ENCODE measurements around the gene DCD.
"Not testable (repeated sequence)": the region's sequence is repeated elsewhere in the genome, so short reads cannot be mapped to it uniquely, and the experiment has no call there.

DCD gene, protein sequence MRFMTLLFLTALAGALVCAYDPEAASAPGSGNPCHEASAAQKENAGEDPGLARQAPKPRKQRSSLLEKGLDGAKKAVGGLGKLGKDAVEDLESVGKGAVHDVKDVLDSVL

DNA sequence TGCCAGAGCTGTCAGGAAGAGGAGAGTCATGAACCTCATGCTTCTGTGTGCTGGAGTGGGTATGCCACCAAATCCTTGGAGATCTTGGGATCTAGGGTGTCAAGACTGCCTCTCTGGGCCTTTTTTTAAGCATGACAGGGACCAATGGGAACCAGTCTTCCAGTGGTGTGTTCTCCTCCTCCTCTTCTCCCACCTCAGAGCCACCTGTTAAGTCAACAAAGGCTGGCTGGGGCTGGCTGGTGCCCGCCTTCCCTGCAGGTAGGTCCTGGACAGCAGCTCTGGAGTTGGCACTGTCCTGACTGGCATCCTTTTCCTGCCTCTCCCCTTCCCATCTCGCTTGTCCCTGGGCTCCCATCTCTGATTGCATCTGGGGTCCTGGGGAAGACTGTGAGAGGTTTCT, at the start of gene DCD:
TSS of gene DCD (minus strand) at position 101 of the 400 bp plus-strand sequence. CDS start at position 39, 62 bp downstream.
- DNase-seq (ENCODE audit: low spot score), result no peak

GRCh38 chr12:54697851-54698250, 49.7 kb upstream of the DCD start:
- no peak for DNase-seq (ENCODE audit: low spot score)

DNA sequence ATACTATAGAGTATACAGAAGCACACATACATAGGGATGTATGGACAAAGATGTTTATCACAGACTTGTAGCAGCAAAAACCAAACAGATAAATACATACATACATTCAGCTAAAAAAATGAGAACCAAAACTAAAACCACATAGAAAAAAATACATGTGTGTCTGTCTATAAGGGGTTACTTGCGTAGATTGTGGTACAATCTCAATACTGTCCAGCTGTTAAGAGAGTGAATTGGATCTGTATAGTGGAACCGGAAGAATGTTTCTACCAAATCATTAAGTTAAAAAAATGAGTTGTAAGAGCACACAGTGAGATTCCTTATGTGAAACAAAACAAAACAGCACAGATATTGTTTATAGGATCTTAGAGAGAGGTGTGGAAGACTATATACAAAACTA, 44.2 kb upstream of the DCD start:
- no peak for DNase-seq (ENCODE audit: low spot score)

DNA sequence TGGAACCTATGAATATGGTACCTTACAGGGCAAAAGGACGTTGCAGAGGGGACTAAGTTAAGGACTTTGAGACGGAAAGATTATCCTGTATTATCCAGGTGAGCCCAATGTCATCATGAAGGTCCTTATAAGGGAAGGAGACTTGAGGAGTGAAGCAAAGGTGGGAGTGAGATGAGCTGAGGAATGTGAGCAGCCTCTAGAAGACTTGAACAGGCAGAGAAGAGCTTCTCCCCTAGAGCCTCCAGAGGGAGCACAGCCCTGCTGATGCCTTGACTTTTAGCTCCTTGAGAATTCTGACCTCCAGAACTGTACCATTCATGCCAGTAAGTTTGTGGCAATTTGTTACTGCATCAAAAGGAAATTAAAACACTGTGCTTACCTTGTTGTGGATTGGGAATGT, 41.8 kb upstream of the DCD start:
- DNase-seq (ENCODE audit: low spot score), result no peak

- DNase-seq (ENCODE audit: low spot score), result no peak
Measured at GRCh38 chr12:54689034-54689372, 40.8 kb upstream of the DCD start.

GRCh38 chr12:54688309-54689033, 40.3 kb upstream of the DCD start:
- no peak for DNase-seq (ENCODE audit: low spot score)

DNA sequence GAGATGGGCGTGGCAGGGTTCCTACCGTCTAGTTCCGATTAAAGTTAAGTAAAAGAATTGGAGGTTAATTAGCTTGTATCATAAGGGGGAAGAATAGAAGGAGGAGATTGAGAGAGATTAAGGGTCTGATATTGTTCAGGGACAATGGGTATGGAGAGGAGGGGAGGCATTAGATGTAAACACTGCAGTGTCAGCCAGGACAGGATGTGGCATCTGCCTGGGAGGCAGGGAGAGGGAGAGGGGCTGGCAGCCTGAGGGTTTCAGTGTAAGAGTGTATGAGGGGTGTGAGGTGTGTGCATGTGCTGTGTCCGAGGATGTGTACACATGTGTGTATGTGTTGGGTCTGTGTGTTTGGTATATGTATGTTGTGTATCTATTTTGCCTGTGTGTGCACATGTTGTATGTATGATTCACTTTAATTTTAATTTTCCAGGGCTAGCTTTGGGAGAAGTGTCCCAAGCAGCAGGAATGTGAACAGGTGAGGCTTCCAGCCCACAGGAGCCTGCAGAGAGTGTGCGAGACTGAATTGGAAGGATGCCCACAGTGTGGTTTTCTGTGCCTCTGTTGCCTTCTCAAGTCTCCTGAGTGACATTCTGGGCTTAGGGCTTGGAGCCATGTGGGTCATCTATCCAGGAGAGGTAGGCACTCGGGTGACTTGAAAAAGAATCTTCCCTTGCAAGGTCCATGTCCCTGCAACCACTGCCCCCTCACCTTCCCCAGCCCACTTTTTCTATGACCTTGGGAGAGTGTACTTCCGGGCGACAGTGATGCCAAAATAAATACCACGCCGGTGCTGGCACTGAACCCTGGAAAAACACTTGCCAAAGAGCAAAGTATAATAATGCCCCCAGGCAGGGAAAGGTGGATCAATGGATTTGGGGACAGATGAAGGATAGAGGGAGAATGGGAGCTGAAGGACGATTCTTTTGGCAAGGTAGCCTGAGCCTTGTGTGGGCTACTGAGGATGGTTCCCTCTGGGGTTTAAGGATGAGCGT, 36.8 kb upstream of the DCD start:
- DNase-seq (ENCODE audit: low spot score), result no peak

GRCh38 chr12:54683398-54683797, 35.2 kb upstream of the DCD start:
- no peak for DNase-seq (ENCODE audit: low spot score)

DNA sequence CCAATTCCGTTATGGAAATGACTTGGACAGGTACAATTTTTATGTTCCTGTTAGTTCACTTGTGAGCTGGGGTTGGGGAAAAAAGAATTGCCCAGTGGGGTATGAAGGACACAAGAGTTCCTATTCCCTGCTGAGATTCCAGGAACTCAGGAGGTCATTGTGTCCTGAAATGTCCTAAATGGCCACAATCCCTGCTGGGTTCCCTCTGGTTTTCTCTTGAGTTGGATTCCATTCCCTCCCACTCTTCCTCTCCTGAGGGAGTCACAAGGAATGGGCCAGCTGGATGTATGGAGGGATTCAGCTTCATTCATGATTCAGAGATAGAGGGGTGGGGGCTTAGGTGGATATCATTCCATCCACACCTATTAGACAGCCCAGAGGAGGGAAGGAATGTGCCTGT, 34.5 kb upstream of the DCD start:
- DNase-seq (ENCODE audit: low spot score), result no peak

GRCh38 chr12:54680374-54680773, 32.2 kb upstream of the DCD start:
- DNase-seq (ENCODE audit: low spot score), result peak; percentile 34

DNA sequence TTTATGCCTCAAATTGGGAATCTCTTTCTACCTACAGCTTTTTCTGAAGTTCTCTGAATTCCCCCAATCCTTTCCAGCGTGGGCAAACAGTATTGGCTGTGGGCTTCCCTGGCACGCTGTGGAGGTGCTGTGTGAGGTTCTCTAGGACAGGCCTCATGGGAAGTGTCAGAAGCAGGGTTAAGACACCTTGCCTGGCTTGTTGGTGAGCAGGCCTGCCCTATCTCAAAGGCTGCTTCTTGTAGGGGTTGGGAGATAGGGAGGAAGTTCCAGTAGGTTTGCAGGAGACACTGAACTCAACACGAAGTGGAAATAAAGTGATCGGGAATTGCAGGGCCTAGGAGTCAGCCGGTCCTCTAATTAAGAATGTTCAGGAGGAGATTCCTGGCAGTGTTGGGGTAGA, 30.0 kb upstream of the DCD start:
- no peak for DNase-seq (ENCODE audit: low spot score)

DNA sequence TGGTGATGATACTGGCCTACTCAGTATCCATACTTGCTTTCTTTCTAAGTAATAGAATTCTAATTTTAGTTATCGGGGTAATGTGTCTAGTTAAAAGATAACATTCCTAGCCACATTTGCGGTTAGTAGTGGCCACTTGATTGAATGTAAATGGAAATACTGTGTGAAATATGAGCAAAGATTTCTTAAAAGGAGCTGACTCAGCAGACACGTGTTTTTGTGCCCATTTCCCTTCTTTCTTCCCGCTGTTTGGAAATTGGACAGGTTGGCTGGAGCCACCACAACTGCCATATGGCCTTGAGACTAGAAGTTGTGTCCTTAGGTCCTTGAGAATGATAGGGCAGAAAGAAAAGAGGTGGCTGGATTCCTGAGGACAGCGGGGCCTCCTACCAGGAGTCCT, 19.8 kb upstream of the DCD start:
- no peak for DNase-seq (ENCODE audit: low spot score)

DNA sequence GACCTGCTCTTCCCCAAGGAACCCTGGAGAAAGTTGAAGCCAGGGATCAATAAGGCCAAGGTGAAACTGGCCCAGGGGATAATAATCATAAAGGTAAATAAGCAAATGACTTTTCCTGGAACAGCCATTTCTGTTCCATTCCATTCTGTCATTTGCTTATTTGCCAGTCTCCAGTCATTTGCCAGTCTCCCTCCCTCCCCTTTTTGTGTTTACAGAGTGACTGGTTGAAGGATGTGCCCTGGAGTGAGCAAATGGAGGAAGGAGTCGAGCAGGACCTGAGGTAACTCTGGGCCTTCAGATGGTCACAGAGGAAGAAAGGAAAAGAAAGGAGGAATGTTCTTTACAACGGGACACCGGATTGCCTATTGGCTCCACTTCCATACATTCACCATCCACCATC, 17.8 kb upstream of the DCD start:
- no peak for DNase-seq (ENCODE audit: low spot score)

- not testable (repeated sequence) for DNase-seq (ENCODE audit: low spot score)
Measured at GRCh38 chr12:54665022-54665635, 17.0 kb upstream of the DCD start.

DNA sequence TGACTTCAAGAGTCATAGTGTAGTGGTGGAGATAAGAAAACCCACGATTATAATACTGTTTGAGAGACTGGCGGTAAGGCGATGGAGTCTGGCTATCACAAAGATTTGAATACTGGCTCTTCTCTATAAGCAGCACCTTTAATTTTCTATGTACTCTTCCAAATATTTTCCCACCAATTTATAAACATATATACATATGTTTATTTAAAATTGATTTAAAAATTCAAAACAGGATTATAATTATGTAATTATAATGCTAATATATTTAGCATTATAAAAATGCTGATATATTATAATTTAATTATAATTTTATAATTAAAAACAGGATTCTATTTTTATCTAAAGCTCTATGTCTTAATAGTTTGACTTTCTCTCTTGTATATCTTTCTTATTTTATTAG, 15.4 kb upstream of the DCD start:
- DNase-seq (ENCODE audit: low spot score), result no peak

DNA sequence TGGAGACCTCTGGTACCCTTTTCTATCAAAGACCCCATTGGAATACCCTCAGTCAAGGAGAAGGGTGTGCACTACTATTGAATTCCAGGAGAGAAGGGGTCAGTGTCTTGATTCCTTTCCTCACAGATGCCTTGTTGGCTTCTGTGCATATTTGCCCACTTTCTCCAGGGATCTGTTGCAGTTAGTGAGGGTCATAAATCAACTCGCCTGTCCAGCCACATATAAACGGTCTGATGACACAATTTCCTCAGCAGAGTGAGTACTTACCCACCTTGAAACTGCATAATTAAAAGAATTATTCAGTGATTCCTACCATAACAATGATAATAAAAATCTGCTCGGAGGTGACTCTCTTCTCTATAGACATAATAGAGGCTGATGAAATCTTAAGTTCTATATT, 13.9 kb upstream of the DCD start:
- DNase-seq (ENCODE audit: low spot score), result no peak

DNA sequence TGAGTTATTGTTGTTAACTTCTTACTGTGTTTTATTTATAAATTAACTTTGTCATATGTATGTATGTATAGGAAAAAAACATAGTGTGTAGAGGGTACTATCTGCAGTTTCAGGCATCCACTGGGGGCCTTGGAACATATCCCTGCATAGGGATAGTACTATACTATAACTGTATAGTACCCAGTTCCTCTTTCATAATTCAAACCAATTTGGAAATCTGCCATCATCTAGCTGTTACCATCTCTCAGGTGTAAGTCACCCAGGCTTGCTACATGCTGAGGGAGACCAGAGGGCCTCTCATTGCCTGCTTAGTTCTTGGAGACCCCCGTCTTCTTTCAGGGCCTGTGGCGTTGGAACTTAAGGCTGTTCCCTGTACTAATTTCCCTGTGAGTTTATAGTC, 12.9 kb upstream of the DCD start:
- DNase-seq (ENCODE audit: low spot score), result no peak

DNA sequence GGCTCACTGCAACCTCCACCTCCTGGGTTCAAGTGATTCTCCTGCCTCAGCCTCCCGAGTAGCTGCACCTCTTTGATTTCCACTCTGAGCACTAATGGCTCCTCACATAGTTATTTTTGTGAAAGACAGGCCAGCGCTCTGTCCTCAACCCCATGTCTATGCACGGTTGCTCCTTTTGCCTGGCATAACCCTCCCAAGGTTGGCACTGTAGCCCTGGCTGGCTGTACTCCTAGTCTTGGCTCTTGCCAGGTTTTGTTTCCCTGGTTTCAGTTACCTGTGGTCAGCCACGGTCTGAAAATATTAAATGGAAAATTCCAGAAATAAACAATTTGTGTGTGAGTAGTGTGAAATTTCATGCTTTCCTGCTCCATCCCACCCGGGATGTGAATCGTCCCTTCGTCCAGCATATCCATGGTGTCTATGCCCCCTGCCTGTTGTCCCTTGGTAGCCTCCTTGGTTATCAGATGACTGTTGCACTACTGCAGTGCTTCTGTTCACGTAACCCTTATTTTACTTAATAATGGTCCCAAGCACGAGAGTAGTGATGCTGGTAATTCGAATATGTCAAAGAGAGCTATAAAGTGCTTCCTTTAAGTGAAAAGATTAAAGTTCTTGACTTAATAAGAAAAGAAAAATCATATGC, 12.3 kb upstream of the DCD start:
- DNase-seq (ENCODE audit: low spot score), result no peak

DNA sequence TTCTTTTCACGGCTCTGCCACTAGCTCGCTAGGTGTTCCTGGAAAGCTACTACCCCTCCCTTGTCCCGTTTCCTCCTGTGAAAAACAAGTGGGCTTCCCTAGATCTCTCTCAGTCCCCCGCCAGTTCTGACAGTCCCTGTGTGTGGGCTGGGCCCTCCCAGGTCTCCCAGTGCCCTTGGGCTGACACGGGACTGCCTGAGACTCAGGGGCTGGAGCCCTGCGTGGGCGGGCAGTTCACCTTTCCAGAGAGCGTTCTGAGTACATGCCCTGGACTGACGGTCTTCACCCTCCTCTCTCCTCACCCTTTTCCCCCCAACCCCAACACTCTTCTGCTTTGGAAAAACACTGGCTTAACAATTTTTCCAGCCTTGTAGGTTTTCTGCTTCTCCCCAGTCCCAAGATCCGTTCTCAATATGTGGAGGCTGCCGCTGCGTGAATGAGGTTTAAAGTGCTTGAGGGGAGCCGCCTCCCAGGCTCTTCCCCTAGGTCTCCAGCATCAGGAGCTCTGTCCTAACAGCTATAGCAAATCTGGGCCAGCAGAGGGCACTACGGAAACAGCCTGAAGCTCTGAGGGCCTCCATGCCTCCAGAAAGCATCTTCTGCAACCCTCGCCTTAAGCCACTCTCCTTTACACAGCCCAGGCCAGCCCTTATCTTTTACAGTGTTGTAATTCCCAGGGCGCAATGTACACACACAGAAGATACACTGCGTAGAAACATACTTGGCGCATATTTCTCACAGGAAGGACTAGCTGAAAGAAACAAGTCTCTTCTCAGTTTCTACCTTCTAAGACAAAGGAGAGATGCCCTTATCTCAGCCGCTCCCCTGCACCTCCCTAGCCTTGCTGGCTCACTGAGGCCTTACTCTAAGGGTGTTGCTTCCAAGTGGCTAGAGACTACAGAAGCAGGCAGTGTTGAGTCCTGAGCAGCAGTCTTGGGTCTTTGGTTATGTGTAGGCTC, 10.4 kb upstream of the DCD start:
- DNase-seq (ENCODE audit: low spot score), result peak; percentile 29

GRCh38 chr12:54657105-54657607, 9.0 kb upstream of the DCD start:
- DNase-seq (ENCODE audit: low spot score), result no peak

DNA sequence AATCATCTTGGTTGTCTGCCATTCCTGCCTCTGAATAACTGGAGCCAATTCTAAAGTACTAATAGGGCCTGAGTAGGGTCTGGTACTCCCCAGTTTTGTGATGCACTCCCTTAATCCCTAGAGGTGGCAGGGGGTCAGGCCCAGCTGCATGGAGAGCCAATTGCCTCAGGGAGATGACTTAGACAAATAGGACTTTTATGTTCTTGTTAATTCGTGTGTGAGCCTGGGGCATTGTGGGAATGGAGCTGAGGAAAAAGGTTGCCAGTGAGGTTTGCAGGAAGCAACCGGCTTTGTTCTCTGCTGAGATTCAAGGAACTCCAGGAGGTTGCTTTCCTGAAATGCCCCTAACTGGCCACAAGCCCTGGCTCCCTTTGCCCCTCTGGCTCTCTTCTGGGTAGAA, 6.8 kb upstream of the DCD start:
- no peak for DNase-seq (ENCODE audit: low spot score)

Data from SW480 (cell line).